ENCODE data around the gene ATP6AP2. TPM values are rescaled to one million over a fixed set of nuclear protein-coding genes. Genes with fewer than 3 reads are reported as not detected.

Gene ATP6AP2
- total RNA-seq (10 to 100 TPM; 63.2 to 92.8 (median 85.2) TPM), polyA plus RNA-seq (100 to 1,000 TPM in 1 of 2 donors, 10 to 100 TPM in 1; 82.0 to 184 TPM)
- long read RNA-seq, donor 1, transcript ATP6AP2-202 (7 exons, 1,093 nt): minor isoform, 7 of 751 reads
- long read RNA-seq, donor 1, transcript ATP6AP2-215 (8 exons, 1,962 nt): minor isoform, 5 of 751 reads
- long read RNA-seq, donor 1, transcript ATP6AP2-217 (9 exons, 2,337 nt): major isoform, 685 of 751 reads
- long read RNA-seq, donor 1, transcript ATP6AP2-224 (8 exons, 1,929 nt): minor isoform, 14 of 751 reads
- long read RNA-seq, donor 1, partial matches to known transcripts: 24 of 751 reads
- long read RNA-seq, donor 1, other reads (novel, unspliced or antisense): 7 of 751 reads
- long read RNA-seq, donor 2, transcript ATP6AP2-217 (9 exons, 2,337 nt): major isoform, 52 of 82 reads
- long read RNA-seq, donor 2, partial matches to known transcripts: 18 of 82 reads
- long read RNA-seq, donor 2, other reads (novel, unspliced or antisense): 0 of 82 reads
- long read RNA-seq, donor 3, transcript ATP6AP2-217 (9 exons, 2,337 nt): major isoform, 241 of 261 reads
- long read RNA-seq, donor 3, transcript ATP6AP2-224 (8 exons, 1,929 nt): minor isoform, 5 of 261 reads
- long read RNA-seq, donor 3, partial matches to known transcripts: 7 of 261 reads
- long read RNA-seq, donor 3, other reads (novel, unspliced or antisense): 1 of 261 reads

GRCh38 chrX:40580537-40581335 lies at the start of gene ATP6AP2:
TSS of gene ATP6AP2 (plus strand) at chrX:40580970. CDS start at chrX:40581066, 96 bp downstream.
- Histone ChIP-seq H3K27me3 (no peaks in the 10 kb centered on the region), H3K36me3 (no peaks in the 10 kb centered on the region), H3K9me3 (no peaks in the 10 kb centered on the region), H3K4me1 (ENCODE audit: insufficient read depth) (no peaks in the 10 kb centered on the region), H3K4me3 (peak within 1 kb of the TSS; percentile 41), H3K27ac (peak within 1 kb of the TSS in 1 of 2 donors; percentile 64)
- intact Hi-C loops (cut with DNase I): no loop called here
- 23 to 32% (median 27%) methylated on average over 68 to 89 of the region's 89 CpGs for WGBS, 3 donors
- TF ChIP-seq EP300 (IDR thresholded peaks at IDR 0.05) (no peak), CTCF (IDR thresholded peaks at IDR 0.05) (no peak), POLR2A (IDR thresholded peaks at IDR 0.05) (peak; percentile 27)
- DNase-seq: peak; percentile 84 to 90 (median 88)

- no peaks in the 10 kb centered on the region for H3K36me3 ChIP-seq
- DNase-seq: no peak
- TF ChIP-seq POLR2A (IDR thresholded peaks at IDR 0.05): no peak
- no peak for TF ChIP-seq EP300 (IDR thresholded peaks at IDR 0.05)
- TF ChIP-seq CTCF (IDR thresholded peaks at IDR 0.05): no peak
- H3K4me3 ChIP-seq: no peak overlapping the region
- no peak overlapping the region for H3K27ac ChIP-seq
- H3K9me3 ChIP-seq: no peaks in the 10 kb centered on the region
- 42 to 49% (median 43%) methylated on average over 16 of the region's 16 CpGs for WGBS, 3 donors
- intact Hi-C loops (cut with DNase I): no loop called here
- no peaks in the 10 kb centered on the region for H3K27me3 ChIP-seq
- no peaks in the 10 kb centered on the region for H3K4me1 ChIP-seq (ENCODE audit: insufficient read depth)
These were observed 49.5 kb upstream of the ATP6AP2 start for GRCh38 chrX:40531056-40531826.

GRCh38 chrX:40537310-40537709 lies 43.5 kb upstream of the ATP6AP2 start:
- H3K36me3 ChIP-seq: no peaks in the 10 kb centered on the region
- WGBS, 3 donors: 66 to 74% (median 72%) methylated on average over 4 of the region's 4 CpGs
- H3K9me3 ChIP-seq: no peaks in the 10 kb centered on the region
- intact Hi-C loops (cut with DNase I): no loop called here
- H3K4me3 ChIP-seq: no peak overlapping the region
- no peaks in the 10 kb centered on the region for H3K27me3 ChIP-seq
- no peak for DNase-seq
- H3K27ac ChIP-seq: no peak overlapping the region
- TF ChIP-seq CTCF (IDR thresholded peaks at IDR 0.05) (no peak), EP300 (IDR thresholded peaks at IDR 0.05) (no peak), POLR2A (IDR thresholded peaks at IDR 0.05) (no peak)
- no peaks in the 10 kb centered on the region for H3K4me1 ChIP-seq (ENCODE audit: insufficient read depth)

GRCh38 chrX:40538406-40538805 lies 42.4 kb upstream of the ATP6AP2 start:
- TF ChIP-seq EP300 (IDR thresholded peaks at IDR 0.05) (no peak), POLR2A (IDR thresholded peaks at IDR 0.05) (no peak), CTCF (IDR thresholded peaks at IDR 0.05) (no peak)
- intact Hi-C loops (cut with DNase I): no loop called here

More at GRCh38 chrX:40538406-40538805, 42.4 kb upstream of the ATP6AP2 start:
- no peaks in the 10 kb centered on the region for H3K4me1 ChIP-seq (ENCODE audit: insufficient read depth)
- DNase-seq: no peak
- H3K27me3 ChIP-seq: no peaks in the 10 kb centered on the region
- 47 to 51% (median 48%) methylated on average over 5 of the region's 5 CpGs for WGBS, 3 donors
- no peaks in the 10 kb centered on the region for H3K9me3 ChIP-seq
- no peaks in the 10 kb centered on the region for H3K36me3 ChIP-seq
- H3K27ac ChIP-seq: no peak overlapping the region
- no peak overlapping the region for H3K4me3 ChIP-seq

Measured in ovary (tissue), 10 donors.